GM19043 (cell line): Measurements from ENCODE around the gene CDKN2A.
A peak's percentile ranks its signal among the peaks of the same experiment; 100 is the strongest.

Source experiments
- ATAC-seq: cut with Tn5 transposase; IDR thresholded peaks from one replicate; pipeline ENCODE4 v1.9.1; 2021; ENCODE audit warnings: low read depth; ENCODE audit not compliant: unreplicated experiment

The CDKN2A gene

DNA sequence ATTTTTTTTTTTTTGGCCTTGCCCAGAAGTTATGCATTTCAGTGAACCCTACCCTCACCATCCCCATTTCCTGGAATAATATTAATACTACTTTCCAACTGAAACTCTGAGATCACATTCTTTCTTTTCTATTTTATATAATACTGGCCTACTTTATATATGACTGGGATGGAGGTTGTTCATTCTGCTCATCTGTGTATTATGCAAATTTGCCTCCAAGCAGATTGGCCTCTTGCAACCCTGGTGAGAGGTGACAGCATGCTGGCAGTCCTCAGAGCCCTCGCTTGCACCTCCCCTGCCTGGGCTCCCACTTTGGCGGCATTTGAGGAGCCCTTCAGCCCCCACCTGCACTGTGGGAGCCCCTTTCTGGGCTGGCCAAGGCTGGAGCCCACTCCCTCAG is 35.4 kb downstream of the CDKN2A start:
- ATAC-seq, result no peak

- no peak for ATAC-seq
These were observed 48.6 kb downstream of the CDKN2A start for GRCh38 chr9:21945606-21946005.

GRCh38 chr9:21943464-21943863 is 50.7 kb downstream of the CDKN2A start:
- ATAC-seq, result no peak

- no peak for ATAC-seq
These were observed 52.7 kb downstream of the CDKN2A start for GRCh38 chr9:21941337-21941995.

DNA sequence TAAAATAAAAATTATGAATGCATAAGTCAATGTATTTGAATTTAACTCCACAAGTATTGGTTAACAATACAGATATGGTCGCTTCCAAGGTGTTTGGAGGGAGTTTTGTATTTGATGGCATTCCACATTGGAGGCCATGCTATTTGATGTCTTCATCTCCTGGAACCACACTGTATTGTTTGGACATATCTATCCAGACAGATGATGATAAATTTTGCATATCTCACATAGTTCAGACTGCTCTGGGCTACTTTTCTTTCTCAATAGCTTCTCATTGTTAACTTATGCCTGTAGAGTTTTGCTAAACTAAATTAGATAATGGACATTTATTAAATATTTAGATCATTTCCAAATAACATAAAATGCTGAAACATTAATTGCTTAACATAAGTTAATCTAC is 58.0 kb downstream of the CDKN2A start:
- no peak for ATAC-seq

DNA sequence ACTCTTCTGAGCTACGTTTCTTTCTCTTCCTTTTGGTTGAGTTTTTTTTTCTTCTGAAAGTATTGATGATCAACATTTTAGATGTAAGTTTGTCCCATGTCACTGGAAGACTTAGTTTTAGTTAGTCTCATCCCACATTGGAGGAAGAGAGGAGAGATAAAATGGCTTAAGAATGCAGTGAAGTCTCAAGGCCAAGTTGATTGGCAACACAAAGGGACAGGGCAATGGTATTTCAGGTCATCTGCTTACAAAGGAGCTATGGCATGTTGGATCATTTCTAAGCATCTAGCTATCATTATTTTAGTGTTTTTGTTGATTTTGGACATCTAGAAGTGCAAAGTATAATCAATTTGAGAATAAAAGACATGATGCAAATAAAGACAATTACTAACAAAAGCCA is 58.6 kb downstream of the CDKN2A start:
- no peak for ATAC-seq

- no peak for ATAC-seq
These were observed 60.3 kb downstream of the CDKN2A start for GRCh38 chr9:21933865-21934264.

DNA sequence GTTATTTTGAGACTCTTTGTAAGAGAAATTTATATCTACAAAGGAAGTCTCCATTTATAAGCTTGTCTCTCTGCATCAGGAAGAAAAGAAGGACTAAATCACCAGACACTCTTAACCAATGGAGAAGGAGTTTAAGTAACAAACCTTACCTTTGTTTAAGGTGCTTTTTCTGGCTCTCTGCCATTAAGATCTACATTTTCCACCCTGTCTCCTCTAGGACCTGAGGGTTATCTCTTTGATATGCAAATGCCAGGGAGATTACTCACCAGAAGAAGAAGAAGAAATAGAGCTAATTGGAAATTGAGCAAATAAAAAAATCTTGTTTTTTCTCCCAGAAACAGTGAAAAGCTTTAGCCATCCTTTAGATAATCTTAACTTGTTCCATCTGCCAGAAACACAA is 60.9 kb downstream of the CDKN2A start:
- no peak for ATAC-seq

DNA sequence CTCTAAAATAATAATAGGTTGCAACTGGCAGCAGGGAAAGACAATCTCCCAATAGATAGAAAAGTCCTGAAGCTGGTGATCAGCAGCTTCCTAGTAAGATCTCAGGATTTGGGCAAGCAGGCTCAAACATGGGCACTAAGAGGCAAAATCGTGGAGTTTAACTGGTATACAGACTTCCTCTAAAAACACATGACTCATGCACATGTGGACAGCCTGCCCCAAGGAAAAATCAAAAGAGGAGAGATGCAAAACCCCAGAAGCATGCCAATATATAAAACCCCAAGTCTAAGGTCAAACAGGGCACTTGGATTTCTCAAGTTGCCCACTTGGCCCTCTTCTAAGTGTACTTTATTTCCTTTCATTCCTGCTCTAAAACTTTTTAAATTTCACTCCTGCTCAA is 62.8 kb downstream of the CDKN2A start:
- no peak for ATAC-seq

- ATAC-seq, result no peak
These were observed 66.4 kb downstream of the CDKN2A start for GRCh38 chr9:21927752-21928151.

DNA sequence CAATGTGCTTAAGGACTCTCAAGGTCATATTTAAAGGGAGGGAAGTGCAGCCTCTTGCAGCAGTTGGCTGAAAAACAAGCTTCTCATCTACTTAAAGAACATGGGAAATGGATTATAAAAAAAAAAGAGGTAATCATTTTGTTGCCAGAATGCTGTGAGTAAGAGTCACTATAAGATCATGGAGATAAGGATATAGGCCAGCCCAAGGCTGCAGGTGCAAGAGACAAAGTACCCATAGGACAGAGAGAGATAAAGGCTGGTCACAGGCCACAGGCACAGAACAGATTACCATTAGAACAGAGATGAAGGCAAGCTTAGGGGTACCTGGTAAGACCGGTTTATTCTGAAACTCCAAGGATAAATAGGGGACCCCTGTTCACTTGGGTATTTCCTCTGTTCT is 70.5 kb downstream of the CDKN2A start:
- ATAC-seq, result no peak

DNA sequence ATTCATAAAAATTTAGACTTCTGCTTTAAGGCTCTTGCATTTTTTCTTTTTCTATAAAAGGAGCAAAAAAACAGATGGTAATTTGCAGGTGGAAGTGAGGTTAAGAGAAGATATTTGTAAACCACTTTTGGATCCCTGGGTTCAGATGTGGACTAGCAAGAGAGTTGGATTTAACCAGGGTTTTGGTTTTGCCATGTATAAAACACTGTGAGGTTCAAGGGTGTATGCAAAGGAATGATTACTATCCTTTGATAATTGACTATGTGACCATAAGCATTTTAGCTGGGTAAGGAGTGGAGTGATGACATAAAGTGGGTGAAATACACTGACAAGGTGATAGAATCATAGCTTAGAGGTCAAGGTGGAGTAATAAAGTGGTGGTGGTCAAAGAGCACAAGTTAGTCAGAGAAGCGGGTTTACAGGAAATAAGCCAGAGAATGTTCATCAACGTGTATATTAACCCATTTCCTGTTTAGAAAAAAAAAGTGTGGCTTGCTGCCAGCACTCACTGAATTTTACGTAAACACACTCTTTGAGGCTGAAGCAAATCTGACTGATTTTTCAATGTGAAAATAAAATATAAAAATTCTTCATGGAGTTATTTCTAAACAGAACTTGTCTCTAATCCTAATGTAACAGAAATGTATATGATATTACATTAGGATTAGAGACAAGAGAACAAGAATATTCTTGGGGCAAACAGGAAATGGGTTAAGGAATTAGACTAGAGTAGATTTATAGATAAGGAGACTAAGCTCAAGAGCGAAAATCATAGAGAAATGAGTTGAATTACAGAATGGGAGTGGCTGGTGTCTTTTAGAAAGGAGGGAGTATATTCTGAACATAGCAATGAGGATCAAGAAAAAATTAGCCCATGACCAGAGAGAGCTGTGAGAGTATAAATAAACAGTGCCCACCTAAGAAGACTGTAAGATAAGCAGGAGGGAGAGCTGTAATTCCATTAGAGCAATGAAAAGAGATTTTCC is 74.5 kb downstream of the CDKN2A start:
- peak; percentile 80 for ATAC-seq
